HG03521 (cell line): ENCODE results near the gene PTPRN2.
"Not testable (repeated sequence)": the region's sequence is repeated elsewhere in the genome, so short reads cannot be mapped to it uniquely, and the experiment has no call there.

Experiments
- ATAC-seq: cut with Tn5 transposase; IDR thresholded peaks from one replicate; pipeline ENCODE4 v1.9.1; 2021; ENCODE audit warnings: mild to moderate bottlenecking, moderate library complexity; ENCODE audit not compliant: unreplicated experiment

PTPRN2 gene

GRCh38 chr7:157980774-157981173 is 606.8 kb downstream of the PTPRN2 start:
- no peak for ATAC-seq

DNA sequence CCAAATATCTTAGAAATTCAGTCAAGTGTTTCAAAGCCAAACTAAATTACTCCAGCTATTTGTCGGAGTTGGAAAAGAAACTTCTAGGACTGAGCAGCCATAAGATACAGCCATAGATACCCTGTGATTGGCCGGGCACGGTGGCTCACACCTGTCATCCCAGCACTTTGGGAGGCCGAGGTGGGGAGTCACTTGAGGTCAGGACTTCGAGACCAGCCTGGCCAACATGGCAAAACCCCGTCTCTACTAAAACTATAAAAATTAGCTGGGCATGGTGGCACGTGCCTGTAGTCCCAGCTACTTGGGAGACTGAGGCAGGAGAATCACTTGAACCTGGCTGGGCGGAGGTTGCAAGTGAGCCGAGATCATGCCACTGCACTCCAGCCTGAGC is 607.3 kb downstream of the PTPRN2 start:
- not testable (repeated sequence) for ATAC-seq

DNA sequence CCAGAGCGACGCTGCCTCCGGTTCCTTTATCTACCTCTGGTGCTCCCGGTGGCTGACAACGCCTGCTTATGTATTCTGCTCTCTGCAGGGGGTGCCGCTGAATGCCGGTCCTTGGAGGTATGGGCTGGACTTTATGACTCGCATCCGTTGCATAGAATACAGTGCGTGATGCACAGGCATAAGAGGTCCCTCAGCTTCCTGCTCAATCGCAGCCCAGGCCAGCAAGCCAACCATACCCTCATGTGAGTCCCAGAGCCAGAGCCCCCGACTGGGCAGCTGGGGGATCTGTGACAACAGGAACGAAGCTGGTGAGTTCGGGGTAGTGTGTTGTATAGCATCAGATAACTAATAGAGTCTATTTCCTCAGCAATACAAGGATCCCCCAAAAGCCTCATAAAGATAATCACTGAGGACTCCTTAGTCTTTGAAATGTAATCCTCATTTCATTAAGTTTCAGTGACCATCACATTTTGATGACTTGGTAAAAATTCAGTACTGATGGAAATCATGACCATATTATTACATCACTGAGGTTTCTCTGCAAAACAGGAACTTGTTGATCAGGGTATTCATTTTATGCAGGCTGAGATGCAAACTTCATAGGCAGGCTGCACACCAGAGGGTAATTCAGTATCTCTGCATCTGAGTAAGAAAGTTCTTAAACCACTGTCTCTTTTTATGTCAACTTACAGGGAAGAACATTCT is 607.8 kb downstream of the PTPRN2 start:
- ATAC-seq = no peak

- no peak for ATAC-seq
Observed at GRCh38 chr7:157978766-157979165, 608.9 kb downstream of the PTPRN2 start.

- ATAC-seq = no peak
Observed at GRCh38 chr7:157977717-157978496, 609.7 kb downstream of the PTPRN2 start.

- no peak for ATAC-seq
Observed at GRCh38 chr7:157977306-157977705, 610.3 kb downstream of the PTPRN2 start.

DNA sequence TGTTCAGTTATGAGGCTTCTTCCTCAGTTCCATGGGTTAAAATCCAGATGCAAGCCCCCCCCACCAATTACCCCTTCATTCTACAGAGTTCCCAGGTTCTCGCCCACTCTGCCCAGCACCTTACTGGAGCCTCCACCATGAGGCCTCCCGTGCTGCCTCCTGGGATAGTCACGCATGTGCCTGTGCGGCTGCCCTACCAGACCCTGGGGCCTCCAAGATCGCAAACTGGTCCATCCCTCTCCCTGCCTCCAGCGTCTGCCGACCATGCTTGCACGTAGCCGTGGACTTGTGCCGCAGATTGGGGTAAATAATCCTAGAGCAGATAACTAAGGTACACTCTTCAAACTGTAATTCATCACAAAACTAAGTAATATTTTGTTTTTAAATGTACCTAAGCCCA is 611.2 kb downstream of the PTPRN2 start:
- no peak for ATAC-seq

- no peak for ATAC-seq
Observed at GRCh38 chr7:157975401-157976372, 611.9 kb downstream of the PTPRN2 start.

GRCh38 chr7:157974678-157975230 is 612.9 kb downstream of the PTPRN2 start:
- no peak for ATAC-seq

DNA sequence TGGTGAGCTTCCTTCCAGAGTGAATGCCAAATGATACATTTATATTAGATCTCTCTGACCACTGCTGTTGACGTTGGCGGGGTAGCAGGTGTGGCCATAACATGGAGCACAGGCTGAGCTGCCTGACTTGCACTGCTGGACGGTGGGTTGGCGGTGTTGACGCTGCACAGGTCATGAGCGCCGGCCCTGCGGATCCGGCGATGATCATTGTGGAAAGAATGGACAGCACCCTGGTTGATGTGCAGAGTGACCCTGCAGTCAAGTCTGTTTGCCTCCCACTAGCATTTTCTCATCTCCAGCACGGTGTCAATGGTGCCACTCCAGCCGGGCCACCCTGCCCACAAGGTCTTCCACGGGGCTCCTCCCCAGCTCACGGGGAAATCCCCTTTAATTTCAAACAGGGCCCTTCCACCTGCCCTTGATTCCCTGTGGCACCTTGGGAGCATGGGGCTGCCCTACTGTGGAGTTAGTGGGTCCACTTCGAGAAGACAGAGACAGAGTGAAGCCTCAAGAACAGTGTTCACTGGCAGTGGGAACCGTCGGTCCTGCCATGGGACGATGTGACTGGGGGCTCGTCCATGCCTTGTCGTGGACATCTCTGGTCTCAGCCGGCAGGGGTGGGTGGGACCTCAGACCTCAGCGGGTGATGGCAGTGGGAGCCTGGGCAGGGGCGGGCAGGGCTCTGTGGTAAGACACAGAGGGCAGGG is 613.5 kb downstream of the PTPRN2 start:
- no peak for ATAC-seq

GRCh38 chr7:157972914-157973313 is 614.7 kb downstream of the PTPRN2 start:
- ATAC-seq = no peak

- no peak for ATAC-seq
Observed at GRCh38 chr7:157971501-157971900, 616.1 kb downstream of the PTPRN2 start.

DNA sequence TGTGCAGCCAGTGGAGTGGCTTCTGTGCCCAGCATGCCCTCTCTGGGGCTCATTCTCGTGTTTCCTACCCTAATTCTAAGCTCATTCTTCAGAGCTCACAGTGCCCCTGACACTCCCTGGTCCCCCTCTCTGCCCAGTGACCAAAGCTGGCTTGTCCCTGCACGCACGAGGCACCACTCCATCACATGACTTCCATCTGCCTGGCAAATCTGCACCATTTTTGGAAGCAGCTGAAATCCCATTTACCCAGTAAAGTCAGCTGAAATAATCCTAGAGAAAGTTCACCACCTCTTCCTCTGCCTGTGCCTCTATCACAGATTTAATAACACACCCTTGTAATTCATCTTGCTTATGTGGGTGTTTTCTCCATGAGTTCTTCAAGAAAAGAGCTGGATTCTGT is 616.9 kb downstream of the PTPRN2 start:
- ATAC-seq = no peak

GRCh38 chr7:157969995-157970394 is 617.6 kb downstream of the PTPRN2 start:
- ATAC-seq = no peak

GRCh38 chr7:157966490-157966889 is 621.1 kb downstream of the PTPRN2 start:
- no peak for ATAC-seq

DNA sequence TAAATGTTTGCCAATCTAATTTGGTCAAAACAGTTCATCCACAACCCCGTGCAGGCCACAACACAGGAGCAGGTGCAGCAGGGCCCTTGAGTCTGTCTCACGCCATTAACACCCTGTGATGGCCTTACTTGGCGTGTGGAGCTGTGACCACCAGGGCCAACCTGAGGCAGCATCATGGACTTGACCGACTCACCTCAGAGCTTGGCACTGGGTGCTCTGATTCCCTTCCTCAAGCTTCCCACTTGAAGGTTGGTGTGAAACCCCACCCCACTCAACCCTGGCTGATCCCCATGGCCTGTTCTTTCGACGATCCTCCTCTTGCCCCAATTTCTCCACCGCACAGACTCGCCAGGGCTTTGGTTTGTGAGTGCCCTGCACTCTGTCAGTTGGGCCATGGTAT is 623.1 kb downstream of the PTPRN2 start:
- ATAC-seq = no peak

DNA sequence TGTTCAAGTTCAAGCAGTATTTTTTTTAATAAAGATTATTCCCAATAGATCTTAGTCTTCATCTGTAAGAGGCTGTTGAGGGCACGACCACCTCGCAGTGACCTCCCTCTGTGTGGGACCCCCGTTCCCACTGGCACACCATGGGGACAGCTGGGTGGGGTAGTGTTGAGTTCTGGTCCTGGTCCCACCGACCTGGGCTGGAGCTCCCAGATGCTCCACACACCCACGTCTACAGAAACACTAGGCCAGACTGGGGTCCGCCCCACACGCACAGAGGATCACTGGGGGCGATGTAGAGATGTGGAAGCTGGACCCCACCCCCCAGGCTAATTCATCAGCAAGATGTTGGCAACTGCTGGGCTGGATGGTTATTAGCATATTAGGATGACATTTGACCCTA is 623.6 kb downstream of the PTPRN2 start:
- ATAC-seq = no peak

GRCh38 chr7:157963526-157963925 is 624.1 kb downstream of the PTPRN2 start:
- no peak for ATAC-seq

GRCh38 chr7:157962458-157963306 is 624.9 kb downstream of the PTPRN2 start:
- ATAC-seq = no peak
